Heart left ventricle (tissue), 16 donors: Measurements from ENCODE around the gene RNF149. TPM values are rescaled to one million over a fixed set of nuclear protein-coding genes. Genes with fewer than 3 reads are reported as not detected.
"Not testable (repeated sequence)": the region's sequence is repeated elsewhere in the genome, so short reads cannot be mapped to it uniquely, and the experiment has no call there.

Source experiments
- ATAC-seq, 4 donors: fragments of 200-7000 bp; cut with Tn5 transposase; one replicate each; pipeline ENCODE4 v1.9.1; 2020 to 2022; ENCODE audit warnings: moderate library complexity in 4 of 4, mild to moderate bottlenecking in 3 of 4, moderate number of reproducible peaks in 1 of 4
- DNase-seq, 5 donors: peaks; one replicate each; pipeline ENCODE4 v3.0.0-alpha.2; 2020
- H3K27ac ChIP-seq, 12 donors: fragments of 200-600 bp; sonication (generic) in 4 of 12; one replicate each; pipeline versions ENCODE4 v1.5.0 to v1.8.0; 2016 to 2022; ENCODE audit warnings: mild to moderate bottlenecking in 2 of 12
- H3K27me3 ChIP-seq, 9 donors: fragments of 200-600 bp; sonication (generic) in 2 of 9; one replicate each; pipeline versions ENCODE4 v1.5.1 to v1.8.0; 2016 to 2022; ENCODE audit warnings: mild to moderate bottlenecking in 3 of 9
- H3K36me3 ChIP-seq, 9 donors: fragments of 200-600 bp; sonication (generic) in 2 of 9; one replicate each; pipeline versions ENCODE4 v1.5.0 to v1.8.0; 2018 to 2022; ENCODE audit warnings: mild to moderate bottlenecking in 2 of 9
- H3K4me1 ChIP-seq, 12 donors: fragments of 200-600 bp; sonication (generic) in 4 of 12; one replicate each; pipeline versions ENCODE4 v1.5.0 to v1.8.0; 2016 to 2022; ENCODE audit warnings: mild to moderate bottlenecking in 3 of 12
- H3K4me3 ChIP-seq, 12 donors: fragments of 200-600 bp; sonication (generic) in 4 of 12; one replicate each; pipeline versions ENCODE4 v1.5.0 to v1.8.0; 2017 to 2022; ENCODE audit warnings: mild to moderate bottlenecking in 9 of 12, moderate library complexity in 4 of 12
- H3K9me3 ChIP-seq, 12 donors: fragments of 200-600 bp; sonication (generic) in 4 of 12; one replicate each; pipeline versions ENCODE4 v1.5.0 to v1.8.0; 2016 to 2022; ENCODE audit warnings: mild to moderate bottlenecking in 1 of 12
- POLR2A ChIP-seq, 2 donors: fragments of 450-650 bp; IDR thresholded peaks; one replicate each; pipeline ENCODE4 v1.6.1; 2017; ENCODE audit warnings: antibody characterized with exemption in 2 of 2, mild to moderate bottlenecking in 2 of 2, moderate library complexity in 2 of 2
- WGBS, 4 donors: extraction: QIAGEN DNeasy Blood & Tissue Kit in 2 of 4; methylation state at CpG; one replicate each; pipeline versions ENCODE4 v1.1.5 to v1.1.7; 2013 to 2018; 5-methylcytosine and 5-hydroxymethylcytosine counted together
- intact Hi-C, 10 donors: fragments of 100-400 bp; cut with DNase I; formaldehyde crosslinking; loops; one replicate each; pipeline versions ENCODE4 v1.11.1 to v1.14.2; 2022
- polyA plus RNA-seq, 2 donors: library from polyadenylated mRNA; stranded (reverse); fragments of 200-250 nt; gene quantifications; one replicate each; pipeline ENCODE4 v1.2.3, GENCODE V29; 2013
- total RNA-seq, 9 donors: library from RNA; depleted of rRNA in 2 of 9; stranded (reverse); fragments of >200 nt in 2 of 9; fragmentation: NEBNext Ultra II Directional in 3 of 9; extraction: Animal tissue kit (Norgen Biotek cat#: 25700) in 3 of 9; gene quantifications; one replicate each; pipeline versions ENCODE4 v1.1.0 to v1.2.4, GENCODE V29; 2016 to 2023
- TF ChIP-seq, protein P1 (sequence below), 12 donors: fragments of 200-600 bp; sonication (generic) in 4 of 12; IDR thresholded peaks; one replicate each; pipeline versions ENCODE4 v1.5.0 to v1.8.0; 2018 to 2022; ENCODE audit warnings: antibody characterized with exemption in 12 of 12, mild to moderate bottlenecking in 5 of 12
- donor health status: ischemic (EF 13 %, LVEDD 7.1; RV severe dilation, severe dysfunction).
- donor health status: healthy with polysubstance abuse.
- donor health status: DM: no; HTN: yes; CAD: no.
- donor health status: DM: no; HTN: no; CAD: no.
- donor health status: ischemic (EF 25% LVEDD 6.9; RV normal size, moderate dysfunction).
- donor health status: ischemic (EF 25% LVEDD 5.7; RV mildly dilated, moderate dysfunction).
- donor health status: healthy.
- donor health status: DM: yes; HTN: yes; CAD: no.
- donor health status: ischemic (EF 35%, LVEDD 5.7; RV mildly dilated, moderate dysfunction).
- donor health status: nonischemic (EF 11% LVEDD 7.7; RV severe dilation, severe dysfunction).
- donor health status: DM: yes; HTN: yes; CAD: no.
- donor health status: PGD.
- donor health status: ischemic (EF 29% LVEDD 5.4; RV normal size, mild dysfunction).
- donor health status: nonischemic (EF 23%, LVEDD 6.1; RV moderate dilation, normal function).

RNF149 gene
- total and polyA plus RNA-seq, 11 donors, result 10.9 to 46.1 (median 15.8) TPM

GRCh38 chr2:101253013-101253702, 55.3 kb downstream of the RNF149 start:
- Histone ChIP-seq H3K4me1 (peaks cover 0 to 41% (median 28%) of the 10 kb centered on the region in 12 donors), H3K4me3 (peak overlapping the region; percentile 87 to 100 (median 96)), H3K9me3 (no peaks in the 10 kb centered on the region), H3K36me3 (peaks cover 0 to 11% (median 6%) of the 10 kb centered on the region in 9 donors), H3K27me3 (no peaks in the 10 kb centered on the region), H3K27ac (peak overlapping the region; percentile 82 to 98 (median 95))
- TF ChIP-seq, protein P1, sequence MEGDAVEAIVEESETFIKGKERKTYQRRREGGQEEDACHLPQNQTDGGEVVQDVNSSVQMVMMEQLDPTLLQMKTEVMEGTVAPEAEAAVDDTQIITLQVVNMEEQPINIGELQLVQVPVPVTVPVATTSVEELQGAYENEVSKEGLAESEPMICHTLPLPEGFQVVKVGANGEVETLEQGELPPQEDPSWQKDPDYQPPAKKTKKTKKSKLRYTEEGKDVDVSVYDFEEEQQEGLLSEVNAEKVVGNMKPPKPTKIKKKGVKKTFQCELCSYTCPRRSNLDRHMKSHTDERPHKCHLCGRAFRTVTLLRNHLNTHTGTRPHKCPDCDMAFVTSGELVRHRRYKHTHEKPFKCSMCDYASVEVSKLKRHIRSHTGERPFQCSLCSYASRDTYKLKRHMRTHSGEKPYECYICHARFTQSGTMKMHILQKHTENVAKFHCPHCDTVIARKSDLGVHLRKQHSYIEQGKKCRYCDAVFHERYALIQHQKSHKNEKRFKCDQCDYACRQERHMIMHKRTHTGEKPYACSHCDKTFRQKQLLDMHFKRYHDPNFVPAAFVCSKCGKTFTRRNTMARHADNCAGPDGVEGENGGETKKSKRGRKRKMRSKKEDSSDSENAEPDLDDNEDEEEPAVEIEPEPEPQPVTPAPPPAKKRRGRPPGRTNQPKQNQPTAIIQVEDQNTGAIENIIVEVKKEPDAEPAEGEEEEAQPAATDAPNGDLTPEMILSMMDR (IDR thresholded peaks at IDR 0.05), result peak in 1 of 12 donors; percentile 4
- no peak for TF ChIP-seq POLR2A (IDR thresholded peaks at IDR 0.05)
- DNase-seq (peak; percentile 55 to 83 (median 66)), ATAC-seq (peak; percentile 8 to 71 (median 52))
- intact Hi-C loops, result loop anchor here in 1 of 10 donors (5.0 kb wide), 1 partner anchor 101 kb away; the partner anchor contains the start of gene TBC1D8
- 0 to 3% (median 1%) methylated on average over 7 to 65 of the region's 65 CpGs for WGBS, 4 donors

DNA sequence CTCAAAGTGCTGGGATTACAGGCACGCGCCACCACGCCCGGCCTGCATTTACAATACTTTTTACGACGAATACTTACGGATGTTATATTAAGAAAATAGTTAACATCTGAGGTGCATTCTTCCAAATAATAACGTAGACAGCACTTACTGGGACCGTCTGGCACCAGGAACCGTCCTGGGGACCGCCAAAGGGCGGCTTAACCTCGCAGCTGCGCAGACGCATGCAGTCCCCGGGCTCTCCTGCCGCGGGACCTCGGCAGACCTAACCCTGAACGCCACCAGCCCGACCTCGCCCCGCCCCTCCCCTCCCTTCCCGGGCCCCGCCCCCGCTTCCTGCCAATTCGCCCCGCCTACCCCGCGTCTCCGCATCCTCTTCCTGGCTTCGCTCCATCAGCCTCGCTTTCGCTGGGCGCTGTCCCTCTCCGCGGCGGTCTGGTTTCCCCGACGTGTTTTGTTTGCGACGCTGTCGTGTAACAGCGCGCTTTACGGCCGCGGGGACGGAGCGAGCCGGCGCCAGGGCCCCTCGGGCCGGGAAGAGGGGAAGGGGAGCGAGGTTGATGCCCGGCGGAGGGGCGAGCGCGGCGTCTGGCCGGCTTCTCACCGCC, 56.0 kb downstream of the RNF149 start, which contains the start of gene CNOT11:
CNOT11 (plus strand) TSS at position 479 of the 605 bp plus-strand sequence; CDS start at position 558, 79 bp downstream.
- WGBS, 4 donors, result 0 to 1% (median 1%) methylated on average over 28 to 63 of the region's 63 CpGs
- TF ChIP-seq, protein P1 (IDR thresholded peaks at IDR 0.05), result peak in 3 of 12 donors; percentile 2 to 7 (median 3)
- peak in 1 of 2 donors; percentile 73 for TF ChIP-seq POLR2A (IDR thresholded peaks at IDR 0.05)
- ATAC-seq (peak; percentile 95 to 97 (median 96)), DNase-seq (peak; percentile 99 to 100 (median 100))
- Histone ChIP-seq H3K27ac (peak within 1 kb of the TSS; percentile 82 to 98 (median 95)), H3K9me3 (no peaks in the 10 kb centered on the region), H3K27me3 (no peaks in the 10 kb centered on the region), H3K36me3 (peaks cover 0 to 4% (median 0%) of the 10 kb centered on the region in 9 donors), H3K4me1 (peaks cover 0 to 41% (median 28%) of the 10 kb centered on the region in 12 donors), H3K4me3 (peak within 1 kb of the TSS; percentile 87 to 100 (median 96))
- intact Hi-C loops, result loop anchor here in 1 of 10 donors (5.0 kb wide), 1 partner anchor 100 kb away; the partner anchor contains the start of gene TBC1D8

DNA sequence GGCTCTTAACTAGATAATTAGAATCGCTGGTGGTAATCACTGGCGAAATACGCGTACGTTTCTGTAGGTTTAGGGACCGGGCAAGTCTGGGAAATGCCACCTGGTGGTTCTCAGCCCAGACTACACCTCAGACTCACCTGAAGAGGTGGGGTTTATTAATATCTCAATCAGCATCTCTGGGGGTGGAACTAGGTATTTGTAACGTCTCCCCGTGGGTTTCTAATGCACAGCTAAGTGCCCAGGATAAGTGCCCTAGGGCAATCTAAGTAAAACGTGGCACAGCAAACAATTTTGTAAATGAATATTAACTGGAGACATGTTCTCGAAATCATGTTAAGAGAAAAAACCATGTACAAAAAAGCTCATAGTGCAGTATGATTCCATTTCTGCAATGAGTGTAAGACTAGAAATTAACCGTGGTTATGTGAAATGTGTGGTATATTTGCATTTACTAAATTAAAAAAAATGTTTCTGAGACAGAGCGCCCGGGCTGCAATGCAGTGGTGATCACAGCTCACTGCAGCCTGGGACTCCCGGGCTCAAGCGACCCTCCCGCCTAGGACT, 56.6 kb downstream of the RNF149 start:
- H3K9me3 ChIP-seq, result no peaks in the 10 kb centered on the region
- no peak for TF ChIP-seq POLR2A (IDR thresholded peaks at IDR 0.05)
- TF ChIP-seq, protein P1 (IDR thresholded peaks at IDR 0.05), result peak in 6 of 12 donors; percentile 17 to 40 (median 24)
- peaks cover 0 to 4% (median 0%) of the 10 kb centered on the region in 9 donors for H3K36me3 ChIP-seq
- H3K4me3 ChIP-seq, result peak overlapping the region; percentile 87 to 100 (median 96)
- intact Hi-C loops, result loop anchor here in 1 of 10 donors (5.0 kb wide), 1 partner anchor 100 kb away; the partner anchor contains the start of gene TBC1D8
- WGBS, 4 donors, result 43 to 46% (median 44%) methylated on average over 16 of the region's 16 CpGs
- peak; percentile 44 to 67 (median 60) for ATAC-seq
- H3K27me3 ChIP-seq, result no peaks in the 10 kb centered on the region
- H3K27ac ChIP-seq, result peak overlapping the region in 11 of 12 donors; percentile 81 to 98 (median 95)
- DNase-seq, result no peak
- H3K4me1 ChIP-seq, result peaks cover 0 to 41% (median 28%) of the 10 kb centered on the region in 12 donors

- not testable (repeated sequence) for ATAC-seq, DNase-seq, H3K4me3 ChIP-seq, H3K27me3 ChIP-seq, H3K9me3 ChIP-seq, H3K36me3 ChIP-seq
- peaks cover 0 to 37% (median 28%) of the 10 kb centered on the region in 12 donors for H3K4me1 ChIP-seq
- intact Hi-C loops, result loop anchor here in 1 of 10 donors (5.0 kb wide), 1 partner anchor 99 kb away; the partner anchor contains the start of gene TBC1D8
- whole genome bisulfite sequencing, 4 donors, result 90 to 95% (median 93%) methylated on average over 10 of the region's 10 CpGs
- H3K27ac ChIP-seq, result peak overlapping the region in 1 of 12 donors; percentile 91
Observed at GRCh38 chr2:101251246-101251781, 57.2 kb downstream of the RNF149 start.
